Measurements from ENCODE around the gene TECPR2. TPM values are rescaled to one million over a fixed set of nuclear protein-coding genes. Genes with fewer than 3 reads are reported as not detected.

Gene TECPR2
- total RNA-seq, 2 donors from 2014 or later, result 7.0 to 51.4 TPM

DNA sequence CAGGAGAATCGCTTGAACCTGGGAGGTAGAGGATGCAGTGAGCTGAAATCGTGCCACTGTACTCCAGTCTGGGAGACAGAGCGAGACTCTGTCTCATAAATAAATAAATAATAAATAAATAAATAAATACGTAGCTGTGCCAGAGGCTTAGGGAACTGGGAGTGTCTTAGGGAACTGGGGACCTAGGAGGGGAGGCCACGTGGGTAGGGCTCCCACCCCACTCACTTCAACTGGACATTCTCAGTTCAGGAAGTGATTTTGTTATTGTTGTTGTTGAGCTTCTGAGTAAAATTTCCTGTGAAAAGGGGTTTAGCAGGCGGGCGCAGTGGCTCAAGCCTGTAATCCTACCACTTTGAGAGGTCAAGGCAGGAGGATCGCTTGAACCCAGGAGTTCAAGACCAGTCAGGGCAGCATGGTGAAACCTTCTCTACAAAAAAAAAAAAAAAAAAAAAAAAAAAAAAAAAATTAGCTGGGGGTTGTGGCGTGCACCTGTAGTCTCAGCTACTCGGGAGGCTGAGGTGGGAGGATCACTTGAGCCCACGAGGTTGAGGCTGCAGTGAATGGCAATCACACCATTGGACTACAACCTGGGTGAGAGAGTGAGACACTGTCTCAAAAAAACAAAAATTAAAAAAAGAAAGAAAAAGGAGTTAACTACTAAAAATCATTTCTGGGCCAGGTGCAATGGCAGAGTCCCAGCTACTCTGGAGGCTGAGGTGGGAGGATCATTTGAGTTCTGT lies 165.9 kb downstream of the TECPR2 start:
- TF ChIP-seq, protein P1, sequence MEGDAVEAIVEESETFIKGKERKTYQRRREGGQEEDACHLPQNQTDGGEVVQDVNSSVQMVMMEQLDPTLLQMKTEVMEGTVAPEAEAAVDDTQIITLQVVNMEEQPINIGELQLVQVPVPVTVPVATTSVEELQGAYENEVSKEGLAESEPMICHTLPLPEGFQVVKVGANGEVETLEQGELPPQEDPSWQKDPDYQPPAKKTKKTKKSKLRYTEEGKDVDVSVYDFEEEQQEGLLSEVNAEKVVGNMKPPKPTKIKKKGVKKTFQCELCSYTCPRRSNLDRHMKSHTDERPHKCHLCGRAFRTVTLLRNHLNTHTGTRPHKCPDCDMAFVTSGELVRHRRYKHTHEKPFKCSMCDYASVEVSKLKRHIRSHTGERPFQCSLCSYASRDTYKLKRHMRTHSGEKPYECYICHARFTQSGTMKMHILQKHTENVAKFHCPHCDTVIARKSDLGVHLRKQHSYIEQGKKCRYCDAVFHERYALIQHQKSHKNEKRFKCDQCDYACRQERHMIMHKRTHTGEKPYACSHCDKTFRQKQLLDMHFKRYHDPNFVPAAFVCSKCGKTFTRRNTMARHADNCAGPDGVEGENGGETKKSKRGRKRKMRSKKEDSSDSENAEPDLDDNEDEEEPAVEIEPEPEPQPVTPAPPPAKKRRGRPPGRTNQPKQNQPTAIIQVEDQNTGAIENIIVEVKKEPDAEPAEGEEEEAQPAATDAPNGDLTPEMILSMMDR (IDR thresholded peaks at IDR 0.05), result no peak
- TF ChIP-seq POLR2A (IDR thresholded peaks at IDR 0.05), result no peak
- no peak overlapping the region for H3K27ac ChIP-seq
- intact Hi-C loops (cut with DNase I), result no loop called here
- no peaks in the 10 kb centered on the region for H3K27me3 ChIP-seq
- H3K36me3 ChIP-seq (replicated peaks in 1 of 2; ENCODE audit: insufficient read depth in 1 of 2, low read depth in 2 of 2), result no peaks in the 10 kb centered on the region
- no peak overlapping the region for H3K4me3 ChIP-seq
- DNase-seq (no peak), ATAC-seq (no peak)
- H3K9me3 ChIP-seq, result no peaks in the 10 kb centered on the region
- WGBS, 2 donors, result 84 to 88% methylated on average over 11 of the region's 11 CpGs
- peaks cover 8% of the 10 kb centered on the region for H3K4me1 ChIP-seq

DNA sequence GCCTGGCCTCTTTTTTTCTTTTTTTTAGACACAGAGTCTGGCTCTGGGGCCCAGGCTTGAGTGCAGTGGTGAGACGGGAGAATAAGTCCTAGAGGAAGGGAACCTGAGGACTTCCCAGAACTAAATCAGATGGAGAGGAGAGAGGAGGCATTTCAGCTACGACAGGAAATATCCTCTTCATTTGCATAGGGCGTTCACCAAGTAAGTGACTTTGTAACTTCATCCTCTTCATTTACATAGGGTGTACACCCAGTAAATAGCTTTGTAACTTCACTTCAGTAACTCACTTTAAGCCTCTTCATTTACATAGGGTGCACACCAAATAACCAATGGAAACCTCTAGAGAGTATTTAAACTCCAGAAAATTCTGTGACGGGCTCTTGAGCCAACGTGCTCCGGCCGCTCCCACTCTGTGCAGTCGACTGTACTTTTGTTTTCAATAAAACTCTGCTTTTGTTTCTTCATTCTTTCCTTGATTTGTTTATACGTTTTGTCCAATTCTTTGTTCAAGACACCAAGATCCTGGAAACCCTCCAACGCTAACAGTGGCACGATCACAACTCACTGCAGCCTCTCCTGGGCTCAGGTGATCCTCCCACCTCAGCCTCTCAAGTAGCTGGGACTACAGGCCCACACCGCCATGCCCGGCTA lies 168.2 kb downstream of the TECPR2 start:
- TF ChIP-seq, protein P1 (IDR thresholded peaks at IDR 0.05), result no peak
- no peak for TF ChIP-seq POLR2A (IDR thresholded peaks at IDR 0.05)
- no peak for ATAC-seq
- no peaks in the 10 kb centered on the region for H3K4me1 ChIP-seq
- no peak overlapping the region for H3K27ac ChIP-seq
- no peaks in the 10 kb centered on the region for H3K9me3 ChIP-seq
- WGBS, 2 donors, result 73 to 80% methylated on average over 13 of the region's 13 CpGs
- no peaks in the 10 kb centered on the region for H3K27me3 ChIP-seq
- intact Hi-C loops (cut with DNase I), result no loop called here
- H3K36me3 ChIP-seq (replicated peaks in 1 of 2; ENCODE audit: insufficient read depth in 1 of 2, low read depth in 2 of 2), result no peaks in the 10 kb centered on the region
- no peak overlapping the region for H3K4me3 ChIP-seq
- no peak for DNase-seq

DNA sequence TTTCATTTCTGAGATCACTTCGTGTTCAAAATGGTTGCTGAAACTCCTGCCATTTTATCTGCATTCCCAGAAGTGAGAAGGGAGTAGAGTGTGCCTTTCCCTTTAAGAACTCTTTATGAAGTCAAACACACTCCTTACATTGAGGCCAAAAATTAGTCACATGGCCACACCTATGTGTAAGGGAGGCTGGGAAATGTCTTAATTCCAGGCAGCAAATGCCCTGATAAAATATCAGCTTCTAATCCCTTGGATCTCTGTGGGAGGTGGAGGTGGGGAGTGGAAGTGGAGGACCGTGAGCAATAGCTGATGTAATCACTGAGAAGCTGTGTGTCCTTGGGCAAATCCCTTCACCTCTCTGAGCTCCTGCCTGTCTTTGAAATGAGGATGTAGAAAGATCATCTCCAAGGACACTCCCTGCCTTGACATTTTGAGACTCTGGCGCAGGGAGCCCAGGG lies 169.5 kb downstream of the TECPR2 start:
- Histone ChIP-seq H3K4me1 (no peaks in the 10 kb centered on the region), H3K27ac (no peak overlapping the region), H3K36me3 (replicated peaks in 1 of 2; ENCODE audit: insufficient read depth in 1 of 2, low read depth in 2 of 2) (no peaks in the 10 kb centered on the region), H3K27me3 (no peaks in the 10 kb centered on the region), H3K9me3 (no peaks in the 10 kb centered on the region), H3K4me3 (no peak overlapping the region)
- intact Hi-C loops (cut with DNase I), result no loop called here
- no peak for ATAC-seq
- no peak for DNase-seq
- TF ChIP-seq, protein P1 (IDR thresholded peaks at IDR 0.05), result no peak
- TF ChIP-seq POLR2A (IDR thresholded peaks at IDR 0.05), result no peak
- WGBS, 2 donors, result 77 to 84% methylated on average over 3 of the region's 3 CpGs

DNA sequence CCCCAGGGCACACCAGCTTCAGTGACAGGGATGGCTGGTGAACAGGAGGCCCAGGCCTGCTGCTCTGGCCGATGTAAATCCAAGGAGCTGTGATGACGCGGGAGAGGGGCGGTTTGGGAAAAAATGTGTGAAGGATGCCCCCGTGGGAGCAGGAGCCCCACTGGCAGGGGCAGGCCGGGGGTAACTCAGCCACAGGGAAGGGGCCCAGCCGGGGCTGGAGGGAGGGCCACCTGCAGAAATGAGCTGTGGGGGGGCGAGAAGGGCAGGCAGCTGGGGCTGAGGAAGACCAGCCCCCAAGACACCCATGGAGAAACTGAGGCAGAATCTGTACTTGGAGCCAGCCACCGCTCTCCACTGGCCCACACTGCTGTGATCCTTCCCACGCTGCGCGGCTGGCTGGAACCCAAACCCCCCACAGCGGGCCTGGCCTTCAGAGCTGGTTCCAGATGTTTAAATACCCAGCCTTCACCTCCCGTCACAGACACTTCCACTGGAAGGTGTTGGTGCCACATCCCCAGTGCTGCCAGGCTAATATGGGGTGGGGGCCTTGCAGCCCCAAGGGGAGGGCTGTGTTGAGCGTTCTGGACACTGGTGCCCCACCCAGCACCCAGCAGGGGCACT lies 175.3 kb downstream of the TECPR2 start:
- peaks cover 12% of the 10 kb centered on the region for H3K4me1 ChIP-seq
- H3K36me3 ChIP-seq (replicated peaks in 1 of 2; ENCODE audit: insufficient read depth in 1 of 2, low read depth in 2 of 2), result no peaks in the 10 kb centered on the region
- intact Hi-C loops (cut with DNase I), result no loop called here
- H3K4me3 ChIP-seq, result no peak overlapping the region
- no peaks in the 10 kb centered on the region for H3K27me3 ChIP-seq
- DNase-seq (peak; percentile 29 to 65 (median 46)), ATAC-seq (no peak)
- WGBS, 2 donors, result 45 to 61% methylated on average over 10 to 15 of the region's 15 CpGs
- H3K9me3 ChIP-seq, result no peaks in the 10 kb centered on the region
- TF ChIP-seq, protein P1 (IDR thresholded peaks at IDR 0.05), result no peak
- no peak for TF ChIP-seq POLR2A (IDR thresholded peaks at IDR 0.05)
- H3K27ac ChIP-seq, result no peak overlapping the region

Data from body of pancreas (tissue), 4 donors.